IPS DF 19.7 (cell line): ENCODE data around the gene KRT86.

Source experiments
- DNase-seq: peaks from one replicate; pipeline ENCODE4 v3.0.0-alpha.2; 2013; ENCODE audit warnings: low read depth, low spot score

Gene KRT86

DNA sequence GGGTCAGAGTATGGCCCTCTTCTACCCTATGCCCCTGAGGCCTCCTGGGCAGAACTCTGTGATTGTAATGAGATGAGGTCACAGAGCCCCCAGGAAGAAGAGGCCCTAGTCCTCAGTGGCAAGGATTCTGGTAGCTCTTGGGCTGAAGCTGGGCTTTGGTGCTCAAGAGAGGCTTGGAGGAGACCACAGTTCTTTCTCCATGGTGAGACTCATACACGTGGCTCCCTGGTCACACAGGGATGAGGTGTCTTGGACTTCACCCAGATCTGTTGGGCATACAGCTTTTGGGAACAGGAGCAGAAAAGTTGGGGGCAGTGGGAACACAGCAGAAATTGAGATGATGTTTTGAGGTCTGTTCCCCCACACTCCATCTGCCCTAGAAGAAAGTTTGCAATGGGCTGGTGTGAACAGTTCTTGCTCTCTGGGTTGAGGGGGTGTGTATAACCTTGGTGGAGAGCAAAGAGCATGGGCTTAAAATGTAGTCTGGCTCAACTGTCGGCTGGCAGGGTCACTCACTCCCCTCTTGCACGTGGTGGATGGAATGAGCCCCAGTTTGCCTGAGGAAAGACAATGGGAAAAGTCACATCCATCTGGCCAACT, at the start of gene KRT86:
Gene KRT86 (plus strand): TSS at position 125 of the 600 bp plus-strand sequence. CDS start 27,272 bp downstream, outside the sequence.
- DNase-seq: no peak

DNA sequence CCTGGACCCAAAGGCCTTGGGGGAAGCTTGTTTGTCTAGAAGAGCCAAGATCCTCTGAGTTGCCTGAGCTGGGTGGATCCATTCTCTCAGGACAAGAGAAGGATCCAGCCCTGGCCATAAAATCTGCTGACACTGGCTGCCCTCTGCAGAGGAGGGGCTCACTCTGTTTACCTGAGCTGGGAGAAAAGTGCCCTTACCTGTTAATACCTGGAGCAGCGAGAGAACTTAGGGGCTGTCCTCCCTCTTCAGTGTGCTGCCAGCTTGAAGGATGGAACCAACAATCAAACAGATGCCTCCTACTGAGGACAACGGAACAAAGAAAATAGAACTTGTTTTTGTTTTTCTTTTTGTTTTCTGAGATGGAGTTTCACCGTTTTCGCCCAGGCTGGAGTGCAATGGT, 48.7 kb upstream of the KRT86 start:
- DNase-seq: no peak

DNA sequence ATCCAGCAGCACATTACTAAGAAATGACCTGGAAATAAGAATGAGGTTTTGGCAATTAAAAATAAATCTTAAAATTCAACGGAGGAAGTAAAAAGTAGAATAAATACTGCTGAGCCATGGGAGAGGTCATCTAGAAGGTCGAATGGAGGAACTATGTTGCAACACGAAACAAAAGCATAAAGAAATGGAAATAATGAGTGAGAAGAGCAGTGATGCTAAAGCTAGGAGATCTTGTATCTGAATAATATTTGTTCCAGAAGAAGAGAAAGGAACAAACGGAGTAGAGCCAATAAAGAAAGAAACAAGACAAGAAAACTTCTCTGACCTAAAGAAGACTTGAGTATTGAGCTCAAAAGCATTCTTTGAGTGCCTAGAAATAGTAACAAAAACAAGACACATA, 48.0 kb upstream of the KRT86 start:
- no peak for DNase-seq

GRCh38 chr12:52227606-52228166, 46.8 kb upstream of the KRT86 start:
- DNase-seq: no peak

- DNase-seq: no peak
These were observed 46.1 kb upstream of the KRT86 start for GRCh38 chr12:52228366-52228765.

GRCh38 chr12:52228931-52229330, 45.5 kb upstream of the KRT86 start:
- DNase-seq: no peak

GRCh38 chr12:52229836-52230343, 44.6 kb upstream of the KRT86 start:
- DNase-seq: no peak

GRCh38 chr12:52230364-52231281, 43.8 kb upstream of the KRT86 start:
- DNase-seq: no peak

DNA sequence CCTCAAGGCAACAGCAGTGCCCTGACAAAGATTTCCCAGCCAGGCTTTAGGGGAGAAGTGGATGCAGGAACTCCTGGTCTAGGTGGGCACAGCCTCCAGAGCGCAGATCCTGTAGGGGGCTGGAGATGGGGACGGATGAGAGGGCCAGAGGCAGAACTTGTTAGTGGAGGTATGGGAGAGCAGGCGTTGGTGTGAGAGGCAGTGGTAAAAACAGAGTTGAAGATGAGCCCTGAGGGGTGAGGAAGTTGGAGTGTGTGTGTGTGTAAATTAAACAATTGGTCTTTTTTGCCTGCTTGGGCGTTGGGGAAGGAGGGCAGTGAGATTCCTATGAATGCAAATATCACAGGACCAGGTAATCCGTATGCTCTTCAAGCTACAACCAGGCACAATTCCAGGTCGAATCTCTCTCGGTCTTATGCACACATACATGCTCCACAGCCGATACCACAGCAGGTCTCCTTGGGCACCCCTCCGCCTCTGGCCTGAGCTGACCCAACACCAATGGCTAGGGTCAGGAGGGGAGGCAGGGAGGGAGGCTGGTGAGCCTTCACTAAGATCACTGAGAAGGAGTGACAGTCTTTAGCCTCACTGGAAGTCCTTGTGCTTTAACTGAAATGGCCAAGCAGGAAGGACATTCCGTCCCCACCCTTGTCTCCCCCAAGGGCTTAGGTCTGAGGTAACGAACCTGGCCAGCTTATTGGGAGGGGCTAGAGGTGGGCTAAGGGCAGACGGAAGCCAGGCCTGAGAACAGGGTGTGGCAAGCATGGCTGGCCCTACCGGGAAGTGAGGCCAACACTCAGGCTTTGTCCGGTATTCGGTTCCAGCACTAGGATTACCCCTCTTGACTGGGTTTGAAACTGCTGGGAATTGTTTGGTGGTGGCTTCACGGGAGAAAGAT, 42.9 kb upstream of the KRT86 start:
- DNase-seq: no peak

- no peak for DNase-seq
These were observed 42.2 kb upstream of the KRT86 start for GRCh38 chr12:52232203-52232673.

GRCh38 chr12:52232674-52233461, 41.6 kb upstream of the KRT86 start, which contains the start of gene KRT7:
KRT7 (plus strand) TSS chr12:52233243; CDS start chr12:52233297, 54 bp downstream.
- DNase-seq: no peak

DNA sequence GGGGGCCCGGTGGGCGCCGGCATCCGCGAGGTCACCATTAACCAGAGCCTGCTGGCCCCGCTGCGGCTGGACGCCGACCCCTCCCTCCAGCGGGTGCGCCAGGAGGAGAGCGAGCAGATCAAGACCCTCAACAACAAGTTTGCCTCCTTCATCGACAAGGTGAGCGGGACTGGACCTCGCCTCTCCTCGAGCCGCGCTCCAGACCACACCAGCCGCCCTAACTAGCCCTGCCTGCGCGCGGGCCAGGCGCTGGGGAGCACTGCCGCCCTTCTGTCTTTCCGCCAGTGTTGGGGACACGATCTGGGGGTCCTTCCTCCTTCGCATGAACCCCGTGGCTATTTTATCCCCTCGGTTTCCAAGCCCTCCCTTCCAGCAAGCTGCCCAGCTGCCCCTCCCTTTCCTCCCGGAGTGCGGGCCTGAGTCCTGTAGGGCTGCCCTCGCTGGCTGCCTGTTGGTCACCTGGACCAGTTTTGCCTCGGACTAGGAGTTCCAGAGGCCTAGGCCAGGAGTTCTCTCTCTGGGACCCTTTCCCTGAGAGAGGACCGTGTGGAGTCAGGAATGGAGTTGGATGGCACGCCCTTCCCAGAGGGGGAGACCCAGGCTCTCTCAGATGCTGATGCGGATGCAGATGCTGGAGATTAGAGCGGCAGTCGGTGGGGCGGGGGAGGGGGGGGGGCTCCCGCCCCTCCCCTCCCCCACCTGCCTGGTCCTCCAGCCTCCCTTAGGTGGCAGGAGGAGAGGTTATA, 40.8 kb upstream of the KRT86 start:
- no peak for DNase-seq

- DNase-seq: no peak
These were observed 40.1 kb upstream of the KRT86 start for GRCh38 chr12:52234223-52234810.

DNA sequence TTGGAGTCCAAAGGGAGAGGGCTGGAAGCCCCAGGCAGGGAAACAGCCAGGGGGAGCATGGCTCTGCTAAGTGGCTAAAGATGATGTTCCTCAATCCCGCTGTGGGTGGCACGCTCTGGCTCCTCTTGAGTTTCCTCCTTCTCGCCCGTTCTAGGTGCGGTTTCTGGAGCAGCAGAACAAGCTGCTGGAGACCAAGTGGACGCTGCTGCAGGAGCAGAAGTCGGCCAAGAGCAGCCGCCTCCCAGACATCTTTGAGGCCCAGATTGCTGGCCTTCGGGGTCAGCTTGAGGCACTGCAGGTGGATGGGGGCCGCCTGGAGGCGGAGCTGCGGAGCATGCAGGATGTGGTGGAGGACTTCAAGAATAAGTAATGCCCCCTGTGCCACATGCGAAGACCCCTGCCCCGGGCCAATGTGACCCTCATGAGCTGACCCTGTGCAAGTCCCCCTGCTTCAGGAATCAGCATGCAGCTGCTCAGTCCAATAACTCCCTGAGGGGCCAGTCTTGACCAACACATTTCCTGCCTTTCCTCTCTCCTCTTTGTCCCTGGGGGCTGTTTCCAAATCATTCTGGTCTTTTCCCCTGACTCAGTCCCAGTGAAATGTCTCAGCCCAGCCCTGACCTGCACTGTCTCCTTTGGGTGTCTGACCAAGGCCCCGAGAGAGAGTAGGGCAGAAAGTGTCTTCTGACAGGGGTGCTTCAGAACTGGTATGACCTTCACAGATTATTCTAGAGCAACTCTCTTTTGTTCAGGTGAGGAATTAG, 39.3 kb upstream of the KRT86 start:
- DNase-seq: no peak

GRCh38 chr12:52235822-52236361, 38.6 kb upstream of the KRT86 start:
- DNase-seq: no peak

GRCh38 chr12:52236386-52237050, 37.9 kb upstream of the KRT86 start:
- DNase-seq: no peak

- DNase-seq: no peak
These were observed 36.1 kb upstream of the KRT86 start for GRCh38 chr12:52238207-52238840.
